Epithelial cell of prostate (primary cell): ENCODE results near the gene KIF9.
"Not testable (repeated sequence)": the region's sequence is repeated elsewhere in the genome, so short reads cannot be mapped to it uniquely, and the experiment has no call there.

ENCODE experiments used
- DNase-seq: peaks from one replicate; pipeline ENCODE4 v3.0.0-alpha.2; 2011; ENCODE audit warnings: low read depth, low spot score
- H3K27ac ChIP-seq: fragments of 450-650 bp; 2 replicates; pipeline ENCODE4 v1.5.1; 2017; ENCODE audit warnings: mild to moderate bottlenecking

Gene KIF9

GRCh38 chr3:47282424-47283192, at the start of gene KIF9, which contains the start of gene KLHL18:
Gene KIF9, minus strand, starts transcription at chr3:47282799. Its CDS starts 5,425 bp downstream, at chr3:47277374.
Gene KLHL18, plus strand, starts transcription at chr3:47282944. Its CDS starts 22 bp downstream, at chr3:47282966.
- peak; percentile 71 for DNase-seq
- peak within 1 kb of the TSS; percentile 94 for H3K27ac ChIP-seq

- DNase-seq, result no peak
- peak overlapping the region; percentile 48 for H3K27ac ChIP-seq
These were observed 41.8 kb upstream of the KIF9 start for GRCh38 chr3:47324278-47324865.

- peak overlapping the region; percentile 48 for H3K27ac ChIP-seq
These were observed 41.1 kb upstream of the KIF9 start for GRCh38 chr3:47323431-47324277.

GRCh38 chr3:47319956-47320355, 37.4 kb upstream of the KIF9 start:
- H3K27ac ChIP-seq, result no peak overlapping the region
- DNase-seq, result no peak

More at GRCh38 chr3:47323431-47324277, 41.1 kb upstream of the KIF9 start:
- peak; percentile 31 for DNase-seq

- no peak for DNase-seq
These were observed 36.3 kb upstream of the KIF9 start for GRCh38 chr3:47318916-47319315.

GRCh38 chr3:47316151-47316550, 33.6 kb upstream of the KIF9 start:
- DNase-seq, H3K27ac ChIP-seq: not testable (repeated sequence)

More at GRCh38 chr3:47318916-47319315, 36.3 kb upstream of the KIF9 start:
- no peak overlapping the region for H3K27ac ChIP-seq

- no peak overlapping the region for H3K27ac ChIP-seq
- DNase-seq, result no peak
These were observed 32.6 kb upstream of the KIF9 start for GRCh38 chr3:47315069-47315647.

GRCh38 chr3:47314056-47314764, 31.6 kb upstream of the KIF9 start:
- DNase-seq, result no peak
- no peak overlapping the region for H3K27ac ChIP-seq

- no peak overlapping the region for H3K27ac ChIP-seq
- no peak for DNase-seq
These were observed 30.9 kb upstream of the KIF9 start for GRCh38 chr3:47313341-47314055.

GRCh38 chr3:47310391-47310790, 27.8 kb upstream of the KIF9 start:
- no peak for DNase-seq
- H3K27ac ChIP-seq, result no peak overlapping the region

GRCh38 chr3:47309231-47309630, 26.6 kb upstream of the KIF9 start:
- not testable (repeated sequence) for H3K27ac ChIP-seq, DNase-seq

GRCh38 chr3:47306022-47306421, 23.4 kb upstream of the KIF9 start:
- DNase-seq, result no peak
- H3K27ac ChIP-seq, result no peak overlapping the region

GRCh38 chr3:47301456-47301855, 18.9 kb upstream of the KIF9 start:
- no peak for DNase-seq

GRCh38 chr3:47299381-47300318, 17.1 kb upstream of the KIF9 start:
- no peak for DNase-seq
- no peak overlapping the region for H3K27ac ChIP-seq

More at GRCh38 chr3:47301456-47301855, 18.9 kb upstream of the KIF9 start:
- H3K27ac ChIP-seq, result no peak overlapping the region

- no peak overlapping the region for H3K27ac ChIP-seq
- DNase-seq, result no peak
These were observed 15.8 kb upstream of the KIF9 start for GRCh38 chr3:47298439-47298838.

- no peak overlapping the region for H3K27ac ChIP-seq
- no peak for DNase-seq
These were observed 14.1 kb upstream of the KIF9 start for GRCh38 chr3:47296562-47297302.

- no peak overlapping the region for H3K27ac ChIP-seq
These were observed 13.4 kb upstream of the KIF9 start for GRCh38 chr3:47295976-47296375.

More at GRCh38 chr3:47295976-47296375, 13.4 kb upstream of the KIF9 start:
- no peak for DNase-seq
